NCI-H2171 treated with DMSO at 0.1 percent for 48 hours (cell line): ENCODE data around the gene HSPA14.
"Not testable (repeated sequence)": the region's sequence is repeated elsewhere in the genome, so short reads cannot be mapped to it uniquely, and the experiment has no call there.

Experiments
- DNase-seq: peaks from one replicate; lab custom pipeline; 2025; lab: John Stamatoyannopoulos, UW

HSPA14 gene

GRCh38 chr10:14837003-14837756 is 926 bp upstream of the HSPA14 start:
- peak; percentile 47 for DNase-seq

- DNase-seq: no peak
Observed at GRCh38 chr10:14838582-14839304, 637 bp downstream of the HSPA14 start.

GRCh38 chr10:14839305-14839695 is 1.2 kb downstream of the HSPA14 start:
- no peak for DNase-seq

GRCh38 chr10:14840178-14840577 is 2.1 kb downstream of the HSPA14 start:
- DNase-seq: no peak

GRCh38 chr10:14843327-14843988 is 5.4 kb downstream of the HSPA14 start:
- DNase-seq: no peak

- no peak for DNase-seq
Observed at GRCh38 chr10:14844948-14845347, 6.8 kb downstream of the HSPA14 start.

- no peak for DNase-seq
Observed at GRCh38 chr10:14852236-14852635, 14.1 kb downstream of the HSPA14 start.

- DNase-seq: no peak
Observed at GRCh38 chr10:14855453-14855852, 17.3 kb downstream of the HSPA14 start.

- DNase-seq: no peak
Observed at GRCh38 chr10:14858338-14858960, 20.3 kb downstream of the HSPA14 start.

GRCh38 chr10:14859043-14859442 is 20.9 kb downstream of the HSPA14 start:
- no peak for DNase-seq

- no peak for DNase-seq
Observed at GRCh38 chr10:14859775-14860174, 21.7 kb downstream of the HSPA14 start.

GRCh38 chr10:14860791-14861190 is 22.7 kb downstream of the HSPA14 start:
- no peak for DNase-seq

- DNase-seq: not testable (repeated sequence)
Observed at GRCh38 chr10:14864466-14864865, 26.4 kb downstream of the HSPA14 start.

- DNase-seq: not testable (repeated sequence)
Observed at GRCh38 chr10:14864871-14865270, 26.8 kb downstream of the HSPA14 start.

GRCh38 chr10:14873090-14873760 is 35.1 kb downstream of the HSPA14 start:
- no peak for DNase-seq

- no peak for DNase-seq
Observed at GRCh38 chr10:14875941-14876340, 37.8 kb downstream of the HSPA14 start.

- no peak for DNase-seq
Observed at GRCh38 chr10:14876764-14877163, 38.7 kb downstream of the HSPA14 start.

GRCh38 chr10:14878266-14879123 is 40.4 kb downstream of the HSPA14 start, which contains the start of gene SUV39H2:
Gene SUV39H2 (plus strand): TSS chr10:14878866. CDS start chr10:14878889, 23 bp downstream.
- peak; percentile 76 for DNase-seq

GRCh38 chr10:14879124-14879927 is 41.2 kb downstream of the HSPA14 start:
- peak; percentile 28 for DNase-seq

GRCh38 chr10:14879928-14880193 is 41.8 kb downstream of the HSPA14 start:
- DNase-seq: no peak
